Articular chondrocyte of knee joint (primary cell): ENCODE results near the gene CCAR1. TPM values are rescaled to one million over a fixed set of nuclear protein-coding genes. Genes with fewer than 3 reads are reported as not detected.

Experiments used
- small RNA-seq: library from RNA; depleted of rRNA; stranded (forward); fragments of <200 nt; gene quantifications from one replicate; pipeline ENCODE3, GENCODE V24; 2012
- total RNA-seq: library from RNA; depleted of rRNA; stranded (reverse); fragments of >200 nt; gene quantifications from 2 replicates; pipeline ENCODE4 v1.2.3, GENCODE V29; 2012

CCAR1 gene
- total RNA-seq, result 43.9 and 54.8 TPM in 2 replicates

GRCh38 chr10:68720793-68721672 is at the start of gene CCAR1:
CCAR1 (plus strand) TSS chr10:68721239; CDS start chr10:68722505, 1,266 bp downstream.

GRCh38 chr10:68826764-68827591 is 105.9 kb downstream of the CCAR1 start, which contains the start of gene STOX1:
STOX1 (plus strand) TSS chr10:68827531; CDS start chr10:68827624, 93 bp downstream.

Small RNAs within 50 kb of the gene (small RNA-seq; reads per million reads assigned to genes)
- not detected for gene MIR1254-1
- not detected for gene RF00019

Other genes starting within 250 kb of the CCAR1 start
- 5.1 and 12.2 TPM in 2 replicates for gene DNA2, start 249.3 kb upstream of the CCAR1 start, total RNA-seq
- gene SLC25A16, start 193.7 kb upstream of the CCAR1 start, total RNA-seq, result 26.2 and 36.8 TPM in 2 replicates
- 7.7 and 8.9 TPM in 2 replicates for gene TET1, start 160.9 kb upstream of the CCAR1 start, total RNA-seq
- under 0.01 and 0.11 TPM in 2 replicates for gene STOX1, start 106.3 kb downstream of the CCAR1 start, total RNA-seq
- gene DDX50, start 180.1 kb downstream of the CCAR1 start, total RNA-seq, result 57.4 and 57.6 TPM in 2 replicates
- 55.7 and 63.2 TPM in 2 replicates for gene DDX21, start 234.9 kb downstream of the CCAR1 start, total RNA-seq